ENCODE results near the gene BICC1.

DNA sequence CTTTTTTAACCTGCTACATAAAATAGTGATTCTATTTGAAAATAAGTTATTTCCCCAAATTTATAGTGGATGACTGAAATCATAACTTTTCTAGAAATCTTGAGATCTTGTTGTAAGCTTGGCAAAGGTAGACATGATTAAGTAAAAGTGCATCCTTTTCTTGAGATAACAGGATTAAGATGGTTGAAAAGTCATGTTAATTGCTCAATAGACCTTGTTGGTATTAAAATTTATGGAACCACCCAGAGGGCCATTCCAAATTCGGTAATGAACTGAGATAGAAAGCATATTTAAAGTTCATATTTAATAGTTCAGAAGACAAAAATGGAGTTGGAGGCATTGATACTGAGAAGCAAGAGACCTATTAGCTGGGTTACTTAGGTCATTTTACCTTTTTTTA, 139.1 kb downstream of the BICC1 start:
- TF ChIP-seq, protein P1, sequence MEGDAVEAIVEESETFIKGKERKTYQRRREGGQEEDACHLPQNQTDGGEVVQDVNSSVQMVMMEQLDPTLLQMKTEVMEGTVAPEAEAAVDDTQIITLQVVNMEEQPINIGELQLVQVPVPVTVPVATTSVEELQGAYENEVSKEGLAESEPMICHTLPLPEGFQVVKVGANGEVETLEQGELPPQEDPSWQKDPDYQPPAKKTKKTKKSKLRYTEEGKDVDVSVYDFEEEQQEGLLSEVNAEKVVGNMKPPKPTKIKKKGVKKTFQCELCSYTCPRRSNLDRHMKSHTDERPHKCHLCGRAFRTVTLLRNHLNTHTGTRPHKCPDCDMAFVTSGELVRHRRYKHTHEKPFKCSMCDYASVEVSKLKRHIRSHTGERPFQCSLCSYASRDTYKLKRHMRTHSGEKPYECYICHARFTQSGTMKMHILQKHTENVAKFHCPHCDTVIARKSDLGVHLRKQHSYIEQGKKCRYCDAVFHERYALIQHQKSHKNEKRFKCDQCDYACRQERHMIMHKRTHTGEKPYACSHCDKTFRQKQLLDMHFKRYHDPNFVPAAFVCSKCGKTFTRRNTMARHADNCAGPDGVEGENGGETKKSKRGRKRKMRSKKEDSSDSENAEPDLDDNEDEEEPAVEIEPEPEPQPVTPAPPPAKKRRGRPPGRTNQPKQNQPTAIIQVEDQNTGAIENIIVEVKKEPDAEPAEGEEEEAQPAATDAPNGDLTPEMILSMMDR (IDR thresholded peaks at IDR 0.05): no peak
- no peak for TF ChIP-seq POLR2A (IDR thresholded peaks at IDR 0.05)

All from thyroid gland (tissue), 4 donors.